ENCODE results near the gene LSS.

DNA sequence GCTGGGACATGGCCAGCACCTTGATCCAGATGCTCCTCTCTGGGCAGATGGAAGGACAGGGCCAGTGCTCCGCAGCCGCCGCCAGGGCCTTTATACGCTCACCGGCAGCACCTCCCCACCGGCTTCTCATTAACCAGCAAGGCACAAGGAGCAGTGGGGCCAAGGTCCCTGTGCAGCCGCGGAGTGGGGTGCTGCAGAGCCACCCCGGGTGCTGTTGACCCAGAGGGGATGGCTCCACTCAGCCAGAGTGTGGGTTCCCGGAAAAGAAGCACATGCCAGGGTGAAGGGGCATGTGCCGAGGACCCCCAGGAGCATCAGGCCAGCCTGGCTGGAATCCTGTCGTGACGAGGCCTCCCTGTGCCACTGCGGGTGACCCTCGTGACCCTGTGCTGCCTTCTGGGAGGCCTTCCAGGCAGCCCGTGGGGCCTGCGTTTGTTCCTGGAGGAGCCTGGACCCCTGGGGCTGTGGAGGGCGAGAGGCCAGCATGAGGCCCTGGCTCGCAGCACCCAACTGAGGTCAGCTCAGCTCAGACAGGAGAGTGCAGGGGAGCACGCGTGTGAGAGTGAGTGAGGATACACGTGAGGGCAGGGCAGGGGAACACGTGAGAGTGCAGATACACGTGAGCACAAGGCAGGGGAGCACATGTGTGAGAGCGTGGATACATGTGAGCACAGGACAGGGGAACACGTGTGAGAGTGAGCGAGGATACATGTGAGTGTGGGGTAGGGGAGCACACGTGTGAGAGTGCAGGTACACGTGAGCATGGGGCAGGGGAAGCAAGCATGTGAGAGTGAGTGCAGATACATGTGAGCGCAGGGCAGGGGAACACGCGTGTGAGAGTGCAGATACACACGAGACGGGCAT lies 72.8 kb downstream of the LSS start, which contains the start of gene FTCD:
- TF ChIP-seq, protein P1, sequence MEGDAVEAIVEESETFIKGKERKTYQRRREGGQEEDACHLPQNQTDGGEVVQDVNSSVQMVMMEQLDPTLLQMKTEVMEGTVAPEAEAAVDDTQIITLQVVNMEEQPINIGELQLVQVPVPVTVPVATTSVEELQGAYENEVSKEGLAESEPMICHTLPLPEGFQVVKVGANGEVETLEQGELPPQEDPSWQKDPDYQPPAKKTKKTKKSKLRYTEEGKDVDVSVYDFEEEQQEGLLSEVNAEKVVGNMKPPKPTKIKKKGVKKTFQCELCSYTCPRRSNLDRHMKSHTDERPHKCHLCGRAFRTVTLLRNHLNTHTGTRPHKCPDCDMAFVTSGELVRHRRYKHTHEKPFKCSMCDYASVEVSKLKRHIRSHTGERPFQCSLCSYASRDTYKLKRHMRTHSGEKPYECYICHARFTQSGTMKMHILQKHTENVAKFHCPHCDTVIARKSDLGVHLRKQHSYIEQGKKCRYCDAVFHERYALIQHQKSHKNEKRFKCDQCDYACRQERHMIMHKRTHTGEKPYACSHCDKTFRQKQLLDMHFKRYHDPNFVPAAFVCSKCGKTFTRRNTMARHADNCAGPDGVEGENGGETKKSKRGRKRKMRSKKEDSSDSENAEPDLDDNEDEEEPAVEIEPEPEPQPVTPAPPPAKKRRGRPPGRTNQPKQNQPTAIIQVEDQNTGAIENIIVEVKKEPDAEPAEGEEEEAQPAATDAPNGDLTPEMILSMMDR (IDR thresholded peaks at IDR 0.05; ENCODE audit: poor library complexity, severe bottlenecking), result no peak
- no peak for TF ChIP-seq TAF1 (IDR thresholded peaks at IDR 0.05; ENCODE audit: low read depth)
- TF ChIP-seq POLR2AphosphoS5 (IDR thresholded peaks at IDR 0.05), result no peak
- no peak for TF ChIP-seq MXI1 (conservative IDR thresholded peaks at IDR 0.05; ENCODE audit: poor library complexity, severe bottlenecking)
- TF ChIP-seq, protein P2, sequence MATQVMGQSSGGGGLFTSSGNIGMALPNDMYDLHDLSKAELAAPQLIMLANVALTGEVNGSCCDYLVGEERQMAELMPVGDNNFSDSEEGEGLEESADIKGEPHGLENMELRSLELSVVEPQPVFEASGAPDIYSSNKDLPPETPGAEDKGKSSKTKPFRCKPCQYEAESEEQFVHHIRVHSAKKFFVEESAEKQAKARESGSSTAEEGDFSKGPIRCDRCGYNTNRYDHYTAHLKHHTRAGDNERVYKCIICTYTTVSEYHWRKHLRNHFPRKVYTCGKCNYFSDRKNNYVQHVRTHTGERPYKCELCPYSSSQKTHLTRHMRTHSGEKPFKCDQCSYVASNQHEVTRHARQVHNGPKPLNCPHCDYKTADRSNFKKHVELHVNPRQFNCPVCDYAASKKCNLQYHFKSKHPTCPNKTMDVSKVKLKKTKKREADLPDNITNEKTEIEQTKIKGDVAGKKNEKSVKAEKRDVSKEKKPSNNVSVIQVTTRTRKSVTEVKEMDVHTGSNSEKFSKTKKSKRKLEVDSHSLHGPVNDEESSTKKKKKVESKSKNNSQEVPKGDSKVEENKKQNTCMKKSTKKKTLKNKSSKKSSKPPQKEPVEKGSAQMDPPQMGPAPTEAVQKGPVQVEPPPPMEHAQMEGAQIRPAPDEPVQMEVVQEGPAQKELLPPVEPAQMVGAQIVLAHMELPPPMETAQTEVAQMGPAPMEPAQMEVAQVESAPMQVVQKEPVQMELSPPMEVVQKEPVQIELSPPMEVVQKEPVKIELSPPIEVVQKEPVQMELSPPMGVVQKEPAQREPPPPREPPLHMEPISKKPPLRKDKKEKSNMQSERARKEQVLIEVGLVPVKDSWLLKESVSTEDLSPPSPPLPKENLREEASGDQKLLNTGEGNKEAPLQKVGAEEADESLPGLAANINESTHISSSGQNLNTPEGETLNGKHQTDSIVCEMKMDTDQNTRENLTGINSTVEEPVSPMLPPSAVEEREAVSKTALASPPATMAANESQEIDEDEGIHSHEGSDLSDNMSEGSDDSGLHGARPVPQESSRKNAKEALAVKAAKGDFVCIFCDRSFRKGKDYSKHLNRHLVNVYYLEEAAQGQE (IDR thresholded peaks at IDR 0.05; ENCODE audit: borderline replicate concordance), result no peak
- no peak for TF ChIP-seq EZH2 (IDR thresholded peaks at IDR 0.05; ENCODE audit: borderline replicate concordance, insufficient read depth, low read length, poor library complexity, severe bottlenecking)

Data from neural cell (in vitro differentiated cells).